Transverse colon (tissue), 4 donors: Measurements from ENCODE around the gene MPDZ.

Experiments used
- EP300 ChIP-seq: sonication (generic); formaldehyde crosslinking; IDR thresholded peaks from one replicate; pipeline ENCODE4 v1.6.1; 2017; ENCODE audit warnings: antibody characterized with exemption, low read depth
- POLR2A ChIP-seq: fragments of 450-650 bp; IDR thresholded peaks from one replicate; pipeline ENCODE4 v1.6.1; 2016; ENCODE audit warnings: antibody characterized with exemption, mild to moderate bottlenecking, moderate library complexity
- POLR2AphosphoS5 ChIP-seq, 3 donors: sonication (generic); formaldehyde crosslinking; IDR thresholded peaks; one replicate each; pipeline ENCODE4 v1.6.1; 2016; ENCODE audit warnings: antibody characterized with exemption in 3 of 3
- TF ChIP-seq, protein P1 (sequence below), 5 experiments: fragments of 200-600 bp in 3 of 5; fragments of 450-650 bp in 2 of 5; sonication (generic) in 3 of 5; IDR thresholded peaks; 1 replicate in 2 of 5; 2 replicates in 3 of 5; pipeline ENCODE4 v1.5.1; 2016 to 2017; ENCODE audit warnings: antibody characterized with exemption in 5 of 5, inconsistent platforms in 3 of 5, mild to moderate bottlenecking in 2 of 5, moderate library complexity in 1 of 5

DNA sequence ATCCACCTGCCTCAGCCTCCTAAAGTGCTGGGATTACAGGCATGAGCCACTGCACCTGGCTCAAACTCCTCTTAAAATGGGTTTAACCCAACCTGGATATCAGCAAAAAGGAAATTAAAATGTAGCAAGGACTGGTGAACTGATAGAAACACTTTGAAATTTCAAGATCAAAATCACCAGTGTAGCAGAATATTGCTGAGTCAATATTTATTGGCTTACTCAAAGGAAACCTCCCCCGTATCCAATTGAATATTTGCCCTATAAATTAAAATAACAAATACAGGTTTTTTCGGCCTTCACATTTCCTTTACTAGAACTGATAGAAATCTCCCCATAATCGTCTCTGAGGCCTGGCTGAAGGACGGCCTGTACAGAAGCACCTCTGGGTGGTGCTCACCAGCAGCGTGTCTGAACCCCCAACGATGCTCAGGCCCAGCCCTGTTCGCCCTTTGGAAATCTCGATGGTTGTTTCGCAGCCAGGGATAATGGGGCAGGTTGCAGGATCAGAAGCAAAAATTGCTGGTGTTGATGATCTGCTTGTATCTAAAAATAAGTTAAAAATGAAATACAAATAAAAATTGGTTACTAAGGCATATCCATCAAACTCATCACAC lies 156.6 kb downstream of the MPDZ start:
- TF ChIP-seq POLR2AphosphoS5 (IDR thresholded peaks at IDR 0.05), result no peak
- no peak for TF ChIP-seq POLR2A
- no peak for TF ChIP-seq EP300
- TF ChIP-seq, protein P1, sequence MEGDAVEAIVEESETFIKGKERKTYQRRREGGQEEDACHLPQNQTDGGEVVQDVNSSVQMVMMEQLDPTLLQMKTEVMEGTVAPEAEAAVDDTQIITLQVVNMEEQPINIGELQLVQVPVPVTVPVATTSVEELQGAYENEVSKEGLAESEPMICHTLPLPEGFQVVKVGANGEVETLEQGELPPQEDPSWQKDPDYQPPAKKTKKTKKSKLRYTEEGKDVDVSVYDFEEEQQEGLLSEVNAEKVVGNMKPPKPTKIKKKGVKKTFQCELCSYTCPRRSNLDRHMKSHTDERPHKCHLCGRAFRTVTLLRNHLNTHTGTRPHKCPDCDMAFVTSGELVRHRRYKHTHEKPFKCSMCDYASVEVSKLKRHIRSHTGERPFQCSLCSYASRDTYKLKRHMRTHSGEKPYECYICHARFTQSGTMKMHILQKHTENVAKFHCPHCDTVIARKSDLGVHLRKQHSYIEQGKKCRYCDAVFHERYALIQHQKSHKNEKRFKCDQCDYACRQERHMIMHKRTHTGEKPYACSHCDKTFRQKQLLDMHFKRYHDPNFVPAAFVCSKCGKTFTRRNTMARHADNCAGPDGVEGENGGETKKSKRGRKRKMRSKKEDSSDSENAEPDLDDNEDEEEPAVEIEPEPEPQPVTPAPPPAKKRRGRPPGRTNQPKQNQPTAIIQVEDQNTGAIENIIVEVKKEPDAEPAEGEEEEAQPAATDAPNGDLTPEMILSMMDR (IDR thresholded peaks at IDR 0.05), result no peak
